Muscle layer of duodenum (tissue), 2 donors: ENCODE data around the gene WDR70.

Source experiments
- H3K27ac ChIP-seq: one replicate; pipeline ENCODE4 v1.7.0; 2013; ENCODE audit warnings: mild to moderate bottlenecking, low read length
- H3K27me3 ChIP-seq: one replicate; pipeline ENCODE4 v1.7.0; 2013; ENCODE audit warnings: low read depth, mild to moderate bottlenecking, control low read depth, low read length
- H3K36me3 ChIP-seq, 2 donors: one replicate each; pipeline ENCODE4 v1.7.0; 2013; ENCODE audit warnings: low read length in 2 of 2, control low read depth in 1 of 2, mild to moderate bottlenecking in 1 of 2; ENCODE audit not compliant: insufficient read depth in 2 of 2, control insufficient read depth in 1 of 2
- H3K4me1 ChIP-seq, 2 donors: one replicate each; pipeline ENCODE4 v1.7.0; 2013; ENCODE audit warnings: low read length in 2 of 2, mild to moderate bottlenecking in 2 of 2, control low read depth in 1 of 2, moderate library complexity in 1 of 2; ENCODE audit not compliant: insufficient read depth in 2 of 2, control insufficient read depth in 1 of 2
- H3K4me3 ChIP-seq, 2 donors: one replicate each; pipeline ENCODE4 v1.7.0; 2013; ENCODE audit warnings: low read length in 2 of 2, low read depth in 1 of 2, mild to moderate bottlenecking in 1 of 2
- H3K9me3 ChIP-seq, 2 donors: one replicate each; pipeline ENCODE4 v1.7.0; 2013; ENCODE audit warnings: low read length in 2 of 2, control low read depth in 1 of 2, mild to moderate bottlenecking in 1 of 2; ENCODE audit not compliant: control insufficient read depth in 1 of 2
- donor health status: healthy.

WDR70 gene

DNA sequence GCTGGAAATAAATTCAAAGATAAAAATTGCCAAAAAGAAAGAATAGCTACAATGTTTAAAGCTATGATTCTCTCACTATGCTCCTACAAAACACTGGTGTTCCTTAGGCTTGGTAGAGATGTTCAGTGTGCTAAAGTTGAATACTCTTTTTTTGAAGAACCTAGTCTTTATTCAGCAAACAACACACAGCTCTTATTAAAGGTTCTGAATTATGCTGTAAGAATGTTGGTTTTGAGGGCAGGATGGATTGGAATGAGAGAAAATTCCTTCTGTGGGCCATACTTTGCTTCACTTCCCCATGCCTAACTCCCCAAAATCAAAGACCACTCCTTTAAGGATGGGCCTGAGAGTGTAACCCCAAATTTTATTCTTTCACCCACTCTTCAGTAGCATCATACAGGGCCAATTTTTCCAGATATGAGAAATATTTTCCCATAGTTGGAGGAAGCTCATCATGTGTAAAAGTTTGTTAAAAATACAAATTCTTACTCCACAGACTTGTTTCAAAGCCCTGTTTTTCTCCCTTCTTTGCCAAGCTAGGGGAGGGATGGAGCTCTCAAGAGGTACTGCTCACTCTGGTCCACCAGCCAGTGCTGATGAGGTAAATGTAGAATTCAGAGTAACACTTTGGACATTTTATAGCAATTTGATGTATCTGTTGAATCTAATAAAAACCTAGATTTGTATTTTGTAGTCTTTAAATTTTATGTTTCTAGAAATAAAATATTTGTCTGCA lies 361.4 kb downstream of the WDR70 start:
- Histone ChIP-seq H3K27ac (no peak overlapping the region), H3K4me1 (peaks cover 3 to 5% of the 10 kb centered on the region in 2 donors), H3K9me3 (no peaks in the 10 kb centered on the region), H3K27me3 (no peaks in the 10 kb centered on the region), H3K4me3 (no peak overlapping the region), H3K36me3 (peaks cover 0 to 13% of the 10 kb centered on the region in 2 donors)

DNA sequence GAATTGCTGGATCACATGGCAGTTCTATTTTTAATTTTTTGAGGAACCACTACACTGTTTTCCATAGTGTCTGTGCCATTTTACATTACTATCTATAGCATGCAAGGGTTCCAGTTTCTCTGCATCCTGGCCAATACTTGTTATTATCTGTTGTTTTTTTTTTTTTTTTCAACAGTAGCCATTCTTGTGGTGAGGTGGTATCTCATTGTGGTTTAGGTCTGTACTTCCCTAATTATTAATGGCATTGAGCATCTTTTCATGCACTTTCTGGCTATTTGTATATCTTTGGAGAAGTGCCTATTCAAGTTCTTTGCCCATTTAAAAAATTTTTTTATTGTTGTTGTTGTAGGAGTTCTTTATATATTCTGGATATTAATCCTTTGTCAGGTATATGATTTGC lies 363.0 kb downstream of the WDR70 start:
- H3K36me3 ChIP-seq = peaks cover 0 to 13% of the 10 kb centered on the region in 2 donors
- no peaks in the 10 kb centered on the region for H3K9me3 ChIP-seq
- no peaks in the 10 kb centered on the region for H3K27me3 ChIP-seq
- H3K27ac ChIP-seq = no peak overlapping the region
- no peak overlapping the region for H3K4me3 ChIP-seq
- H3K4me1 ChIP-seq = peaks cover 3 to 5% of the 10 kb centered on the region in 2 donors

DNA sequence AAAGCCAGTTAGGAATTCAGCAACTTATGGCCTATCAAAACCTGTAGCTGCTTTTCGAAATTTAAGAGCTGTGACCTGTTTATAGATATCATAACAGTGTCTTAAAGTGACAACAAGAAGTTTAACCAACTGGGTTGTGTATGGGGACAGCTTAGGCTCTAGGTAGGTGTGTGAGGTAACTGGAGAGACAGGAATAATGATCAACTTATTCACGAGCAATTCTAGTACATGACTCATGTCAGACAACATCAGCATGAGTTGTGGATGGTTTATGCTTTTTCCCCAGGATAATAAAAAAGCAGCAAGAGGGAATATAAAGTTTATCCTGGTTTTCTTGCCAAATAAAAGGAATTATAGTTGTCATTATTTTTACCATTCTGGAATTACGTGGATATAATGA lies 372.1 kb downstream of the WDR70 start:
- H3K4me3 ChIP-seq = no peak overlapping the region
- no peak overlapping the region for H3K27ac ChIP-seq
- no peaks in the 10 kb centered on the region for H3K36me3 ChIP-seq
- H3K27me3 ChIP-seq = no peaks in the 10 kb centered on the region
- H3K4me1 ChIP-seq = no peaks in the 10 kb centered on the region
- no peaks in the 10 kb centered on the region for H3K9me3 ChIP-seq

DNA sequence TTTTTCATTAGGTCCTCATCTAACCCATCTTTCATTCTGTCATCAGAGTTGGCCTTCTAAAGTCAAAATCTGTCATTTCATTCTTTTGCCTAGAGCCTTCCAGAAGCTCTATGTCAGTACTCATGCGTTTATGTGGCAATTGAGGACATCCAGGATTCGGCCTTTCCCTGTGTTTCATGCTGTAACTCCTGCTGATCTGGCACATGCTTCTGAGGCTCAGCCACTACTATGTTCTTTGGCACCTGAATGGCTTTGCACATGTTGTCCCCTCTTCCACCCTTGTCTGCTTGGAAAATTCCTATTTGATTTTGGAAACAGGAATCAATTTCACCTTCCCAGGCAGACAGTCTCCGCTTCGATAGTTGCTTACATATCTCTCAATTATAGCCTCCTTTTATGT lies 375.9 kb downstream of the WDR70 start:
- Histone ChIP-seq H3K27ac (no peak overlapping the region), H3K36me3 (no peaks in the 10 kb centered on the region), H3K27me3 (no peaks in the 10 kb centered on the region), H3K4me1 (no peaks in the 10 kb centered on the region), H3K4me3 (no peak overlapping the region), H3K9me3 (peaks cover 3% of the 10 kb centered on the region in 2 donors)

DNA sequence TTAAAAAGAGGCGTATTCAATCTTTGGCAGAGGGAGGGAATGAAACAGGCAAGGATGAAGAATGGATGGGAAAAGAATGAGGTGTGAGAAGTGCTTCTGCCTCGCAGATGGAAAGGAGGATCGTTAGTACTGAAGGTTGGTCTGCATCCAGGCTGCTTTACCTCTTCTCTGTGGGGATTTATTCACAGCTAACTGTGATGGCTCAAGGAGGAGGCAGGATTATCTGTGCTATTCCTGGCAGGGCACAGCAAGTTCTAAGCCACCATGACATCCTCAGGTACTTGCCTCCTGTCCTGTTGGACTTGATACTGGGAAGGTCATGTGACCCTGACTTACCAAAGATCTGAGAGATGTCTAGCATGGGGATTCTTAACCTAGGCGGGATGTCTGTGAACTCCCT lies 376.5 kb downstream of the WDR70 start:
- H3K4me3 ChIP-seq = no peak overlapping the region
- peaks cover 3% of the 10 kb centered on the region in 2 donors for H3K9me3 ChIP-seq
- H3K27me3 ChIP-seq = no peaks in the 10 kb centered on the region
- H3K27ac ChIP-seq = no peak overlapping the region
- H3K4me1 ChIP-seq = no peaks in the 10 kb centered on the region
- no peaks in the 10 kb centered on the region for H3K36me3 ChIP-seq

DNA sequence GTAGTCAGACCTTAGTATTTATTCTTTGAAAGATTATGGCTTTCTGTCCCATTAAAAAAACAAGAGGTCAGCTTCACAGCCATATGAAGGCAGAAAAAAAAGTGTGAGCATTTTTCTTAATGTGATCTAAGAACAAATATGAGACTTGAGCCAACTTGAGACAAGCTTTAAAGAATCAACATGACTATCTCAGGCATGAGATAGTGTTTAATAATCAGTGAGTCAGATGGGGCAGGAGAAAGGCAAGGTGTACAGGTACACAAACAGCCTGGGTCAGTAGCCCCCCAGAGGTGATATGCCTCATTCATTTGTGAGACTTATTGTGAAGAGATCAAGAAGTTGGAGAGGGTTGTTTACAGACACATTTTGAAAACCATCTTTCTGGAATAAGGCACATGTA lies 377.1 kb downstream of the WDR70 start:
- no peaks in the 10 kb centered on the region for H3K27me3 ChIP-seq
- H3K36me3 ChIP-seq = no peaks in the 10 kb centered on the region
- H3K4me3 ChIP-seq = no peak overlapping the region
- H3K9me3 ChIP-seq = peaks cover 3% of the 10 kb centered on the region in 2 donors
- H3K4me1 ChIP-seq = no peaks in the 10 kb centered on the region
- no peak overlapping the region for H3K27ac ChIP-seq

DNA sequence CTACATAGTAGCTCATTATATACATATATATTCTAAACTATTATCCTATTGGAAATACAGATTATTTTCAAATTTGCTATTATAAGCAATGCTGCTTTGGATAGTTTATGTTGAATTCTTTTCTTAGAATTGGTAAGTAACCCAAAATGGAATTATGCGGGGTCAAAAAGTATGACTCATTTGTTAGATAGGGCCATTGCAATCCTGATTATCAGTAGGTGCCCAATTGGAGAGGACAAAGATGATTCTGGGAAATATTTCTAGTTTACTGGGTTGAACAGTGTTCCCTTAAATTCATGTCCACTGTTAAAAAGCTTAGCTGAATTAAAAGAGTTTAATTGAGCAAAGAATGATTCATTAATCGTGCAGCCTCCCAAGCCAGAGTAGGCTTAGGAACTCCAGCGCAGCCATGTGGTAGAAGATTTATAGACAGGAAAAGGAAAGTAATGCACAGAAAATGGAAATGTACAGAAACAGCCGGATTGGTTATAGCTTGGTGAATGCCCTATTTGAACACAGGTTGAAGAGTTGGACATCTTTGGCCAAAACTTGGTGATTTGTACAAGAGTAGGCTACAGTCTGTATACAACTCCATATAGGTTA lies 379.0 kb downstream of the WDR70 start:
- Histone ChIP-seq H3K27ac (no peak overlapping the region), H3K4me3 (no peak overlapping the region), H3K27me3 (no peaks in the 10 kb centered on the region), H3K9me3 (peaks cover 3% of the 10 kb centered on the region in 2 donors), H3K36me3 (no peaks in the 10 kb centered on the region), H3K4me1 (no peaks in the 10 kb centered on the region)

DNA sequence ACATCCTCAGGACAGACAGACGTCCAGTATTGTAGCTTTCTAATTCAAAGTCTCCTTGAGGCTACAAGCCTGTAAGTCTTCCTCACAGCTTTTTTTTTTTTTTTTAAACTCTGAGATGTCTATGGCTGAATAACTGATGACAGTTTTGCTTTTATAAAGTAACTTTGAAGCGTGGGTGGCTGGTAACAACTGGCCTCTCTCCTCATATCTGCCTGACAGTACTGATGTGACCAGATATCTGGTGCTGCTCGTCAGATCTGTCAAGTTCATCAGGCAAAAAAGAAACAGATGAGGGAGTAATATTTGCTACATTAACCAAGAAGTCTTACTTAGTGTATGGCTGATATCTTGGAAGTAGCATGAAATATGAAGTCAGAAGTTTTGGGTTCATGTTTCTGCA lies 388.1 kb downstream of the WDR70 start:
- H3K4me1 ChIP-seq = peaks cover 0 to 7% of the 10 kb centered on the region in 2 donors
- no peaks in the 10 kb centered on the region for H3K27me3 ChIP-seq
- H3K4me3 ChIP-seq = no peak overlapping the region
- no peaks in the 10 kb centered on the region for H3K36me3 ChIP-seq
- H3K9me3 ChIP-seq = no peaks in the 10 kb centered on the region
- no peak overlapping the region for H3K27ac ChIP-seq

DNA sequence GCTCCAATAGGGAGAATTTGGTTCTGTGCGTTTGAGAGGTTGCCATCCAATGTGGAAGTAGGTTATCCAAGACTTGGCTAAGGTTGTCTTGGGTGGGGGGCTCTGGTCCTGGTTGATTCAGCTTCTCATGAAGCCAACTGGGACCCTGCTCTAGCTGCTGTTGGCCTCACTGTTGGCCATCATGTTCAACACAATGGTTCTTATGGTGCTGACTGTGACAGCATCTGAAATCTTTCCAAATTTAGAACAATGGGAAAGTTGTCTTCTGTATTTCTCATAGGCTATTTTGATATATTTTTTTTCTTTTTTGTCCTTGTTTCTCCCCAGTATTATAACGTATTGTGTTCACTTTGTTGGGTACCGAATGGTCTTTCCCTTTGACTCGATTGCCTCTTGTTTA lies 388.8 kb downstream of the WDR70 start:
- Histone ChIP-seq H3K27ac (no peak overlapping the region), H3K9me3 (no peaks in the 10 kb centered on the region), H3K4me3 (no peak overlapping the region), H3K36me3 (no peaks in the 10 kb centered on the region), H3K4me1 (peaks cover 0 to 7% of the 10 kb centered on the region in 2 donors), H3K27me3 (no peaks in the 10 kb centered on the region)

DNA sequence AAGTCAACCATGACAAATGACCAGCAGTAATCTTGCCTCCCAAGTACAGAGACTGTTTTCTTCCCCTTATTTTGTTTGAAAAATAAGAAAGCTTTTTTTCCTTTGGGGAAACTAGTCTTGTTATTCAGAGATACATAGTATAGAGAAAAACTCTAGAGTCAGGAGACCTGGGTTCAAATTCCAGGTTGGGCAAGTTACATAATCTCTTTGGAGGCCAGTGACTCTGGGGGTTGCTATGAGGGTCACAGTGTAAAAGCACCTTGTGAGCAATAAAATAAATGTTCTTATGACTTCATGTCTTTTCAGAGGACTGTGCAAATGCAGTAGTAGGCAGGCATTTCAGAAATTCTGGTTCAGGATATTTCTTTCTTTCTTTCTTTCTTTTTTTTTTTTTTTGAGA lies 389.3 kb downstream of the WDR70 start:
- H3K36me3 ChIP-seq = no peaks in the 10 kb centered on the region
- H3K27me3 ChIP-seq = no peaks in the 10 kb centered on the region
- no peak overlapping the region for H3K27ac ChIP-seq
- no peak overlapping the region for H3K4me3 ChIP-seq
- no peaks in the 10 kb centered on the region for H3K9me3 ChIP-seq
- H3K4me1 ChIP-seq = peaks cover 0 to 7% of the 10 kb centered on the region in 2 donors

DNA sequence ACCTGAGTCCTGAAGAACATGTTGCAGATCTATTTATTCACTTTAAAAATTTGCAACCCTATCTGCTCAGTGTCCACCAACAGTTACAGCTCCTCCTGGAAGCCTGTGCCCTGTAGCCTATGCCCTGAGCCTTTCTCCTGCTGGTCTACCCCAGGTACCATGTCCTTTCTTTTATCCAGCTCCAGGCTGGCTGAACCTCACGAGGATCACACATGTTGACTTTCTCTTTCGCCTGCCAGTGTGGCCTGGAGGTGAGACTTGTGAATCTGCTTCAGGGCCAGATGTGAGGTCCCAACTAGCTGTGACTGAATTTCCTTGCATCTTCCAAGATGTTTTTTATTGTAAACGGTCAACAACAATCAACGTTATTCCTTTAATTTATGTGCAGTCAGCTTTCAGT lies 390.0 kb downstream of the WDR70 start:
- Histone ChIP-seq H3K27me3 (no peaks in the 10 kb centered on the region), H3K4me1 (peaks cover 0 to 7% of the 10 kb centered on the region in 2 donors), H3K4me3 (no peak overlapping the region), H3K27ac (no peak overlapping the region), H3K36me3 (no peaks in the 10 kb centered on the region), H3K9me3 (no peaks in the 10 kb centered on the region)

DNA sequence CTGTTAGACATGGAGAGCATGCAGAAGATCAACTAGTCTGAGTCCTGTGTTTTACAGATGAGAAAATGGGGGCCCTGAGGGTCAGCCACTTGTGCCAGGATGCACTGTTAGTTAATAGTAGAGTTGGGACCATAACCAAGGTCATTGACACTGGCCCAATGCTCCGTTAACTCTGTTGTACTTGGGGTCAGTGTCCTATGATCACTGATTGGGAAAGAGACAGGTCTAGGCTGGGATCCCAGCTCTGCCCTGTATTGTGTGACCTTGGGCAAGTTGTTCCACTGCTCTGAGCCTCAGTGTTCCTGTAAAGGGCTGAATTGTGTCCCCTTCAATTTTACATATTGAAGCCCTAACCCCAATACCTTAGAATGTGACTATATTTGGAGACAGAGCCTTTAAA lies 390.7 kb downstream of the WDR70 start:
- no peaks in the 10 kb centered on the region for H3K36me3 ChIP-seq
- peaks cover under 1 to 2% of the 10 kb centered on the region in 2 donors for H3K9me3 ChIP-seq
- H3K4me1 ChIP-seq = peaks cover 0 to 7% of the 10 kb centered on the region in 2 donors
- H3K27ac ChIP-seq = no peak overlapping the region
- H3K4me3 ChIP-seq = no peak overlapping the region
- H3K27me3 ChIP-seq = no peaks in the 10 kb centered on the region
